H1 (cell line): ENCODE measurements around the gene UTS2R. TPM values are rescaled to one million over a fixed set of nuclear protein-coding genes. Genes with fewer than 3 reads are reported as not detected.

Experiments used
- CTCF ChIA-PET: fragments of 300-600 bp; sonication (Branson Sonifier 250); formaldehyde crosslinking; loops from one replicate; lab custom pipeline; 2021; ENCODE audit not compliant: partially characterized antibody; lab: Charles Lee
- POLR2A ChIA-PET: fragments of 300-600 bp; sonication (Branson Sonifier 250); formaldehyde crosslinking; loops from one replicate; lab custom pipeline; 2021; ENCODE audit warnings: inconsistent platforms; ENCODE audit not compliant: partially characterized antibody; lab: Charles Lee
- DNase-seq, 2 experiments: peaks; one replicate each; pipeline versions ENCODE4 v3.0.0 to v3.0.0-alpha.2; 2010 to 2022; ENCODE audit warnings: low spot score in 2 of 2, low read depth in 1 of 2, mixed read lengths in 1 of 2
- FAIRE-seq: peaks from 2 replicates; lab custom pipeline; 2011; peaks lifted over from hg19 to GRCh38; lab: Jason Lieb, UNC
- H2AFZ ChIP-seq: 2 replicates; pipeline ENCODE4 v1.8.1; 2012; ENCODE audit warnings: low read length, inconsistent platforms
- H2AK5ac ChIP-seq: 2 replicates; pipeline ENCODE4 v1.6.1; 2013; ENCODE audit warnings: low read depth, low read length
- H2BK120ac ChIP-seq: replicated peaks from 2 replicates; pipeline ENCODE3; 2013; ENCODE audit warnings: low read depth, low read length, inconsistent platforms
- H2BK12ac ChIP-seq: 2 replicates; pipeline ENCODE4 v1.6.1; 2013; ENCODE audit warnings: low read depth, low read length
- H2BK15ac ChIP-seq: 2 replicates; pipeline ENCODE4 v1.6.1; 2013; ENCODE audit warnings: low read length
- H2BK20ac ChIP-seq: 2 replicates; pipeline ENCODE4 v1.6.1; 2013; ENCODE audit warnings: low read length
- H2BK5ac ChIP-seq: 2 replicates; pipeline ENCODE4 v1.6.1; 2013; ENCODE audit warnings: low read depth, low read length
- H3K14ac ChIP-seq: 2 replicates; pipeline ENCODE4 v1.6.1; 2013; ENCODE audit warnings: inconsistent platforms; ENCODE audit not compliant: insufficient read length
- H3K18ac ChIP-seq: 2 replicates; pipeline ENCODE4 v1.6.1; 2013; ENCODE audit warnings: low read length; ENCODE audit errors: extremely low read depth
- H3K23ac ChIP-seq: 2 replicates; pipeline ENCODE4 v1.6.1; 2013; ENCODE audit warnings: inconsistent platforms; ENCODE audit not compliant: insufficient read length
- H3K23me2 ChIP-seq: 2 replicates; pipeline ENCODE4 v1.6.1; 2013; ENCODE audit warnings: low read depth, low read length
- H3K27ac ChIP-seq: 2 replicates; pipeline ENCODE4 v1.6.1; 2011; ENCODE audit warnings: low read depth, low read length, inconsistent platforms
- H3K27me3 ChIP-seq, 4 experiments: replicated peaks in 1 of 4; 1 replicate in 1 of 4; 2 replicates in 3 of 4; pipeline versions ENCODE4 v1.6.1 to v1.8.1; 2011 to 2013; ENCODE audit warnings: low read length in 3 of 4, mild to moderate bottlenecking in 3 of 4, inconsistent platforms in 2 of 4, mixed read lengths in 2 of 4, moderate library complexity in 1 of 4; ENCODE audit not compliant: control insufficient read depth in 3 of 4, insufficient read depth in 3 of 4; ENCODE audit errors: extremely low read depth in 1 of 4
- H3K36me3 ChIP-seq, 4 experiments: 2 replicates each; pipeline versions ENCODE4 v1.6.1 to v1.8.1; 2011 to 2013; ENCODE audit warnings: mild to moderate bottlenecking in 4 of 4, low read length in 3 of 4, moderate library complexity in 2 of 4, control low read depth in 1 of 4, inconsistent platforms in 1 of 4; ENCODE audit not compliant: insufficient read depth in 4 of 4, control insufficient read depth in 2 of 4
- H3K4ac ChIP-seq: replicated peaks from 2 replicates; pipeline ENCODE3; 2013; ENCODE audit warnings: low read length, low read depth, mixed read lengths, inconsistent platforms; ENCODE audit not compliant: insufficient read length
- H3K4me1 ChIP-seq, 4 experiments: replicated peaks in 1 of 4; 1 replicate in 1 of 4; 2 replicates in 3 of 4; pipeline versions ENCODE4 v1.6.1 to v1.8.1; 2011 to 2013; ENCODE audit warnings: low read length in 3 of 4, inconsistent platforms in 2 of 4, mixed read lengths in 1 of 4; ENCODE audit not compliant: insufficient read depth in 4 of 4, control insufficient read depth in 3 of 4
- H3K4me2 ChIP-seq, 2 experiments: 2 replicates each; pipeline versions ENCODE4 v1.6.1 to v1.8.1; 2011 to 2013; ENCODE audit warnings: low read depth in 2 of 2, low read length in 2 of 2, control low read depth in 1 of 2, inconsistent platforms in 1 of 2, mild to moderate bottlenecking in 1 of 2; ENCODE audit not compliant: insufficient read depth in 1 of 2
- H3K4me3 ChIP-seq, 4 experiments: fragments of 200-600, 300-600 bp in 1 of 4; sonication (generic), shearing (Covaris generic), sonication (Bioruptor Twin) in 1 of 4; 2 replicates each; pipeline versions ENCODE4 v1.5.1 to v1.8.1; 2011 to 2016; ENCODE audit warnings: low read length in 4 of 4, low read depth in 3 of 4, control low read depth in 2 of 4, inconsistent platforms in 2 of 4, mild to moderate bottlenecking in 2 of 4, mixed read lengths in 1 of 4, moderate library complexity in 1 of 4; ENCODE audit not compliant: insufficient read depth in 2 of 4; ENCODE audit errors: extremely low read depth in 1 of 4
- H3K56ac ChIP-seq: replicated peaks from 2 replicates; pipeline ENCODE3; 2013; ENCODE audit warnings: low read depth, mild to moderate bottlenecking, mixed read lengths, low read length, inconsistent platforms; ENCODE audit not compliant: insufficient read length
- H3K79me1 ChIP-seq: 2 replicates; pipeline ENCODE4 v1.6.1; 2013; ENCODE audit warnings: low read depth, low read length, control low read depth
- H3K79me2 ChIP-seq, 2 experiments: 2 replicates each; pipeline versions ENCODE4 v1.6.1 to v1.8.1; 2012 to 2013; ENCODE audit warnings: low read length in 2 of 2, mild to moderate bottlenecking in 2 of 2, inconsistent platforms in 1 of 2; ENCODE audit not compliant: insufficient read depth in 2 of 2, control insufficient read depth in 1 of 2
- H3K9ac ChIP-seq, 4 experiments: replicated peaks in 1 of 4; 1 replicate in 1 of 4; 2 replicates in 3 of 4; pipeline versions ENCODE4 v1.6.1 to v1.8.1; 2011 to 2013; ENCODE audit warnings: low read depth in 3 of 4, low read length in 3 of 4, control low read depth in 2 of 4, mild to moderate bottlenecking in 2 of 4, moderate library complexity in 2 of 4, inconsistent platforms in 1 of 4; ENCODE audit errors: extremely low read depth in 1 of 4
- H3K9me3 ChIP-seq, 2 experiments: 2 replicates each; pipeline versions ENCODE4 v1.6.1 to v1.8.1; 2012 to 2013; ENCODE audit warnings: mild to moderate bottlenecking in 2 of 2, moderate library complexity in 2 of 2, control low read depth in 1 of 2, inconsistent platforms in 1 of 2, low read depth in 1 of 2, low read length in 1 of 2, mixed read lengths in 1 of 2; ENCODE audit not compliant: insufficient read depth in 2 of 2
- H4K20me1 ChIP-seq, 2 experiments: replicated peaks in 1 of 2; 2 replicates each; pipeline versions ENCODE3 to v1.8.1; 2011 to 2013; ENCODE audit warnings: inconsistent platforms in 2 of 2, low read length in 2 of 2, mild to moderate bottlenecking in 1 of 2; ENCODE audit not compliant: insufficient read depth in 2 of 2, control insufficient read depth in 1 of 2
- H4K5ac ChIP-seq: 2 replicates; pipeline ENCODE4 v1.6.1; 2013; ENCODE audit warnings: low read length, low read depth, mixed read lengths, inconsistent platforms; ENCODE audit not compliant: insufficient read length
- H4K8ac ChIP-seq: 2 replicates; pipeline ENCODE4 v1.8.0; 2013; ENCODE audit warnings: mild to moderate bottlenecking, moderate library complexity, low read length, inconsistent platforms; ENCODE audit not compliant: insufficient read depth; ENCODE audit errors: extremely low read depth
- H4K91ac ChIP-seq: replicated peaks from 2 replicates; pipeline ENCODE3; 2013; ENCODE audit warnings: low read length, mixed read lengths, inconsistent platforms; ENCODE audit not compliant: insufficient read length
- BCL11A ChIP-seq, 2 experiments: IDR thresholded peaks; one replicate each; pipeline ENCODE4 v1.6.1; 2011; ENCODE audit warnings: low read depth in 2 of 2, low read length in 2 of 2, mild to moderate bottlenecking in 2 of 2
- CTCF ChIP-seq, 3 experiments: IDR thresholded peaks; 1 replicate in 2 of 3; 2 replicates in 1 of 3; pipeline versions ENCODE4 v1.5.1 to v1.6.1; 2011; ENCODE audit warnings: low read length in 3 of 3, mild to moderate bottlenecking in 3 of 3, inconsistent platforms in 2 of 3, low read depth in 1 of 3, moderate library complexity in 1 of 3; ENCODE audit not compliant: insufficient read depth in 1 of 3; ENCODE audit errors: control extremely low read depth in 1 of 3
- GTF2F1 ChIP-seq: IDR thresholded peaks from 2 replicates; pipeline ENCODE4 v1.6.1; 2012; ENCODE audit warnings: low read depth, low read length, improper control_type of control experiment, borderline replicate concordance
- KDM5A ChIP-seq: fragments of 200-600 bp; IDR thresholded peaks from 2 replicates; pipeline ENCODE4 v1.7.1; 2012; ENCODE audit warnings: mild to moderate bottlenecking, low read length, inconsistent platforms, mixed read lengths
- POLR2A ChIP-seq, 2 experiments: IDR thresholded peaks; 1 replicate in 1 of 2; 2 replicates in 1 of 2; pipeline ENCODE4 v1.6.1; 2011; ENCODE audit warnings: low read depth in 2 of 2, low read length in 2 of 2, mild to moderate bottlenecking in 2 of 2; ENCODE audit errors: control extremely low read depth in 1 of 2
- POLR2AphosphoS5 ChIP-seq: IDR thresholded peaks from 2 replicates; pipeline ENCODE4 v1.6.1; 2011; ENCODE audit warnings: low read depth, low read length
- SP2 ChIP-seq: IDR thresholded peaks from 2 replicates; pipeline ENCODE4 v1.6.1; 2012; ENCODE audit warnings: mild to moderate bottlenecking, low read length, inconsistent platforms
- TBP ChIP-seq: IDR thresholded peaks from 2 replicates; pipeline ENCODE4 v1.6.1; 2011; ENCODE audit warnings: low read depth, low read length, improper control_type of control experiment
- WGBS, 2 experiments: shearing (Covaris generic) in 1 of 2; methylation state at CpG; one replicate each; pipeline versions ENCODE4 v1.1.6 to v1.1.7; 2013 to 2015; ENCODE audit warnings: low lambda C conversion rate in 2 of 2, mixed read lengths in 2 of 2, inconsistent platforms in 1 of 2, low coverage in 1 of 2, missing lambda C conversion rate in 1 of 2; ENCODE audit not compliant: insufficient replicate concordance in 2 of 2, insufficient coverage in 1 of 2, insufficient read length in 1 of 2; ENCODE audit errors: extremely low coverage in 1 of 2, missing lambda C conversion rate in 1 of 2; 5-methylcytosine and 5-hydroxymethylcytosine counted together
- polyA plus RNA-seq, 7 experiments: library from polyadenylated mRNA; depleted of rRNA in 3 of 7; stranded (reverse) in 5 of 7; unstranded in 2 of 7; fragments of >200 nt in 5 of 7; fragments of 200-250 nt in 2 of 7; gene quantifications; 1 replicate in 5 of 7; 2 replicates in 1 of 7; 4 replicates in 1 of 7; pipeline versions ENCODE4 v1.2.1 to v1.2.3, GENCODE V29; 2011 to 2013; ENCODE audit warnings: missing spikeins in 2 of 7, mixed read lengths in 2 of 7
- total RNA-seq: library from RNA; stranded (reverse); fragmentation: NEBNext Ultra II Directional; extraction: Animal tissue kit (Norgen Biotek cat#: 25700); gene quantifications from 2 replicates; pipeline ENCODE4 v1.2.1, GENCODE V29; 2021
- TF ChIP-seq, protein P1 (sequence below): IDR thresholded peaks from 2 replicates; pipeline ENCODE4 v1.6.1; 2011; ENCODE audit warnings: low read length, improper control_type of control experiment
- TF ChIP-seq, protein P2 (sequence below): IDR thresholded peaks from 2 replicates; pipeline ENCODE4 v1.6.1; 2011; ENCODE audit warnings: low read depth, mild to moderate bottlenecking, low read length; ENCODE audit not compliant: insufficient read depth

UTS2R gene
- total and polyA plus RNA-seq, 2 of the 8 experiments (the other 6 are each of a cell fraction or from before 2014, with no cell fraction given): 0.27 TPM; not detected in 1

- 86% methylated on average over 8 of the region's 8 CpGs; no CpG with 5 or more reads in 1 of the 2 experiments for WGBS, 2 experiments
- no peaks in the 10 kb centered on the region for H3K79me2 ChIP-seq
- no peak overlapping the region for H2BK12ac ChIP-seq
- H3K4me2 ChIP-seq: no peak overlapping the region
- no peaks in the 10 kb centered on the region for H4K20me1 ChIP-seq
- no peak overlapping the region for H3K56ac ChIP-seq
- ChIA-PET CTCF (interaction anchor here (0.6 to 1.2 kb wide), 3 partner anchors 31 to 247 kb away, joined by 3 read pairs; no protein-coding TSS in a partner anchor), POLR2A (no interaction called here)
- no peak overlapping the region for H3K14ac ChIP-seq
- no peak overlapping the region for H2BK20ac ChIP-seq
- H3K4ac ChIP-seq: no peak overlapping the region
- no peak overlapping the region for H2BK5ac ChIP-seq
- no peak overlapping the region for H3K4me3 ChIP-seq
- no peak overlapping the region for H2AFZ ChIP-seq
- no peak overlapping the region for H3K27ac ChIP-seq
- no peak overlapping the region for H3K9ac ChIP-seq
- H3K27me3 ChIP-seq: no peaks in the 10 kb centered on the region
- no peaks in the 10 kb centered on the region for H3K9me3 ChIP-seq
- no peak for DNase-seq
- no peak overlapping the region for H2AK5ac ChIP-seq
- no peak overlapping the region for H2BK15ac ChIP-seq
- H3K23me2 ChIP-seq: no peaks in the 10 kb centered on the region
- FAIRE-seq: no peak
- no peak overlapping the region for H2BK120ac ChIP-seq
- H4K91ac ChIP-seq: no peak overlapping the region
- H4K8ac ChIP-seq: no peak overlapping the region
- no peak overlapping the region for H3K23ac ChIP-seq
- H3K4me1 ChIP-seq: peaks cover 0 to 6% (median 5%) of the 10 kb centered on the region in 4 experiments; a peak in 5 of 7 replicates
- H3K79me1 ChIP-seq: no peaks in the 10 kb centered on the region
- H3K18ac ChIP-seq: no peak overlapping the region
- H3K36me3 ChIP-seq: no peaks in the 10 kb centered on the region
- no peak overlapping the region for H4K5ac ChIP-seq
- no peak for TF ChIP-seq KDM5A
- no peak for TF ChIP-seq GTF2F1
- TF ChIP-seq POLR2A (IDR thresholded peaks at IDR 0.05; ENCODE audit: control extremely low read depth in 1 of 2, low read depth in 2 of 2, low read length in 2 of 2): no peak
- TF ChIP-seq, protein P1, sequence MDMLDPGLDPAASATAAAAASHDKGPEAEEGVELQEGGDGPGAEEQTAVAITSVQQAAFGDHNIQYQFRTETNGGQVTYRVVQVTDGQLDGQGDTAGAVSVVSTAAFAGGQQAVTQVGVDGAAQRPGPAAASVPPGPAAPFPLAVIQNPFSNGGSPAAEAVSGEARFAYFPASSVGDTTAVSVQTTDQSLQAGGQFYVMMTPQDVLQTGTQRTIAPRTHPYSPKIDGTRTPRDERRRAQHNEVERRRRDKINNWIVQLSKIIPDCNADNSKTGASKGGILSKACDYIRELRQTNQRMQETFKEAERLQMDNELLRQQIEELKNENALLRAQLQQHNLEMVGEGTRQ: no peak
- TF ChIP-seq CTCF (IDR thresholded peaks at IDR 0.05; ENCODE audit: control extremely low read depth in 1 of 3, insufficient read depth in 1 of 3, low read depth in 1 of 3, low read length in 3 of 3): no peak
- TF ChIP-seq TBP: no peak
- TF ChIP-seq POLR2AphosphoS5: no peak
- no peak for TF ChIP-seq SP2
- TF ChIP-seq, protein P2, sequence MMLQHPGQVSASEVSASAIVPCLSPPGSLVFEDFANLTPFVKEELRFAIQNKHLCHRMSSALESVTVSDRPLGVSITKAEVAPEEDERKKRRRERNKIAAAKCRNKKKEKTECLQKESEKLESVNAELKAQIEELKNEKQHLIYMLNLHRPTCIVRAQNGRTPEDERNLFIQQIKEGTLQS: no peak
- no peak for TF ChIP-seq BCL11A (IDR thresholded peaks at IDR 0.05; ENCODE audit: low read depth in 2 of 2, low read length in 2 of 2)
Measured at GRCh38 chr17:82353484-82353883, 18.1 kb upstream of the UTS2R start.
